RWPE2 (cell line): Measurements from ENCODE around the gene CARD16.

Experiments used
- ATAC-seq: fragments of 200-7000 bp; cut with Tn5 transposase; 3 replicates; pipeline ENCODE4 v1.9.1; 2021; ENCODE audit warnings: low read depth
- DNase-seq: peaks from one replicate; pipeline ENCODE4 v3.0.0-alpha.2; 2020; ENCODE audit warnings: low spot score
- H3K27ac ChIP-seq: fragments of 450-650 bp; 2 replicates; pipeline ENCODE4 v1.5.1; 2017; ENCODE audit warnings: mild to moderate bottlenecking; ENCODE audit not compliant: poor library complexity, severe bottlenecking
- H3K27me3 ChIP-seq: fragments of 250-450 bp; sonication (Bioruptor Pico); 2 replicates; pipeline ENCODE4 v1.5.1; 2021; ENCODE audit warnings: mild to moderate bottlenecking, moderate library complexity; ENCODE audit not compliant: insufficient read depth, poor library complexity, severe bottlenecking
- H3K36me3 ChIP-seq: fragments of 250-450 bp; sonication (Bioruptor Pico); 2 replicates; pipeline ENCODE4 v1.5.1; 2020; ENCODE audit warnings: low read depth, mild to moderate bottlenecking, moderate library complexity
- H3K4me1 ChIP-seq: fragments of 250-450 bp; sonication (Bioruptor Pico); 2 replicates; pipeline ENCODE4 v1.5.1; 2021; ENCODE audit warnings: mild to moderate bottlenecking, moderate library complexity; ENCODE audit not compliant: insufficient read depth, poor library complexity, severe bottlenecking
- H3K4me3 ChIP-seq: fragments of 250-450 bp; sonication (Bioruptor Pico); 2 replicates; pipeline ENCODE4 v1.5.1; 2021; ENCODE audit warnings: mild to moderate bottlenecking, moderate library complexity; ENCODE audit not compliant: severe bottlenecking
- H3K9me3 ChIP-seq: fragments of 250-450 bp; sonication (Bioruptor Pico); 2 replicates; pipeline ENCODE4 v1.5.1; 2021; ENCODE audit warnings: mild to moderate bottlenecking, moderate library complexity; ENCODE audit not compliant: severe bottlenecking
- TF ChIP-seq, protein P1 (sequence below): fragments of 450-650 bp; IDR thresholded peaks from one replicate; pipeline ENCODE4 v1.5.1; 2017; ENCODE audit warnings: mild to moderate bottlenecking, moderate library complexity; ENCODE audit not compliant: poor library complexity, severe bottlenecking

CARD16 gene

DNA sequence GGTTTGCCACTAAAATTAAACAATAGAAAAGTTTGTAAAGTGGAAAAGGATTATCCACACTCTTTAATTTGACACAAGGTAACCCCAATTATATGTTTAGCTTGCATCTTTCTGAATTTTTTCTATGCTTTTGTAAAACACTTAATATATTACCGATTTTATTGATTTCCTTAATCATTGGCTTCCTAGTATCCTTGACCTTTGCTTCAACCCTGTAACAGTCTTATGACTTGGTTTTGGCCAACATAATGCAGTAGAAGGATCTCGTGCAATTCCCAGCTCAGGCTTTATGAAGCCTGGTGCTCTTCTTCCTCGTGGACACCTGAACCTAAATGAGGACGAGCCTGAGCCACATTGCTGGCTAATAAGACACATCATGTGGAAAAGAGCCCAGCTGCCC, 53.1 kb downstream of the CARD16 start:
- Histone ChIP-seq H3K27me3 (no peaks in the 10 kb centered on the region), H3K4me1 (no peaks in the 10 kb centered on the region), H3K4me3 (no peak overlapping the region), H3K27ac (no peak overlapping the region), H3K36me3 (no peaks in the 10 kb centered on the region), H3K9me3 (no peaks in the 10 kb centered on the region)
- ATAC-seq (no peak), DNase-seq (no peak)
- TF ChIP-seq, protein P1, sequence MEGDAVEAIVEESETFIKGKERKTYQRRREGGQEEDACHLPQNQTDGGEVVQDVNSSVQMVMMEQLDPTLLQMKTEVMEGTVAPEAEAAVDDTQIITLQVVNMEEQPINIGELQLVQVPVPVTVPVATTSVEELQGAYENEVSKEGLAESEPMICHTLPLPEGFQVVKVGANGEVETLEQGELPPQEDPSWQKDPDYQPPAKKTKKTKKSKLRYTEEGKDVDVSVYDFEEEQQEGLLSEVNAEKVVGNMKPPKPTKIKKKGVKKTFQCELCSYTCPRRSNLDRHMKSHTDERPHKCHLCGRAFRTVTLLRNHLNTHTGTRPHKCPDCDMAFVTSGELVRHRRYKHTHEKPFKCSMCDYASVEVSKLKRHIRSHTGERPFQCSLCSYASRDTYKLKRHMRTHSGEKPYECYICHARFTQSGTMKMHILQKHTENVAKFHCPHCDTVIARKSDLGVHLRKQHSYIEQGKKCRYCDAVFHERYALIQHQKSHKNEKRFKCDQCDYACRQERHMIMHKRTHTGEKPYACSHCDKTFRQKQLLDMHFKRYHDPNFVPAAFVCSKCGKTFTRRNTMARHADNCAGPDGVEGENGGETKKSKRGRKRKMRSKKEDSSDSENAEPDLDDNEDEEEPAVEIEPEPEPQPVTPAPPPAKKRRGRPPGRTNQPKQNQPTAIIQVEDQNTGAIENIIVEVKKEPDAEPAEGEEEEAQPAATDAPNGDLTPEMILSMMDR = no peak
